ENCODE results near the gene FARS2. TPM values are rescaled to one million over a fixed set of nuclear protein-coding genes. Genes with fewer than 3 reads are reported as not detected.

The FARS2 gene
- total RNA-seq, 1 donor from 2014 or later = 19.9 TPM

GRCh38 chr6:5619249-5619648 lies 357.9 kb downstream of the FARS2 start:
- DNase-seq (ENCODE audit: low spot score in 2 of 2, unreplicated experiment in 2 of 2) = no peak
- H3K27me3 Mint-ChIP-seq (ENCODE audit: low read depth) = no peaks in the 10 kb centered on the region
- H3K27ac Mint-ChIP-seq = no peak overlapping the region
- no peak overlapping the region for H3K4me3 Mint-ChIP-seq
- peaks cover 9% of the 10 kb centered on the region for H3K36me3 Mint-ChIP-seq
- no peak for TF ChIP-seq CTCF (IDR thresholded peaks at IDR 0.05; ENCODE audit: unreplicated experiment)
- peaks cover 9% of the 10 kb centered on the region for H3K9me3 Mint-ChIP-seq
- H3K4me1 Mint-ChIP-seq = no peaks in the 10 kb centered on the region

- no peak for DNase-seq (ENCODE audit: low spot score in 2 of 2, unreplicated experiment in 2 of 2)
- no peak overlapping the region for H3K27ac Mint-ChIP-seq
- H3K4me3 Mint-ChIP-seq = no peak overlapping the region
- no peak for TF ChIP-seq CTCF (IDR thresholded peaks at IDR 0.05; ENCODE audit: unreplicated experiment)
- H3K4me1 Mint-ChIP-seq = no peaks in the 10 kb centered on the region
- H3K36me3 Mint-ChIP-seq = peaks cover 4% of the 10 kb centered on the region
- no peaks in the 10 kb centered on the region for H3K9me3 Mint-ChIP-seq
- no peaks in the 10 kb centered on the region for H3K27me3 Mint-ChIP-seq (ENCODE audit: low read depth)
Measured at GRCh38 chr6:5622276-5623005, 361.1 kb downstream of the FARS2 start.

GRCh38 chr6:5623769-5624168 lies 362.5 kb downstream of the FARS2 start:
- H3K27ac Mint-ChIP-seq = no peak overlapping the region
- H3K4me3 Mint-ChIP-seq = no peak overlapping the region
- peaks cover 4% of the 10 kb centered on the region for H3K36me3 Mint-ChIP-seq
- H3K9me3 Mint-ChIP-seq = no peaks in the 10 kb centered on the region
- no peak for DNase-seq (ENCODE audit: low spot score in 2 of 2, unreplicated experiment in 2 of 2)
- TF ChIP-seq CTCF (IDR thresholded peaks at IDR 0.05; ENCODE audit: unreplicated experiment) = no peak
- no peaks in the 10 kb centered on the region for H3K27me3 Mint-ChIP-seq (ENCODE audit: low read depth)
- H3K4me1 Mint-ChIP-seq = no peaks in the 10 kb centered on the region

- peaks cover 4% of the 10 kb centered on the region for H3K36me3 Mint-ChIP-seq
- H3K27ac Mint-ChIP-seq = no peak overlapping the region
- no peaks in the 10 kb centered on the region for H3K27me3 Mint-ChIP-seq (ENCODE audit: low read depth)
- H3K4me1 Mint-ChIP-seq = no peaks in the 10 kb centered on the region
- no peak for TF ChIP-seq CTCF (IDR thresholded peaks at IDR 0.05; ENCODE audit: unreplicated experiment)
- no peak for DNase-seq (ENCODE audit: low spot score in 2 of 2, unreplicated experiment in 2 of 2)
- no peak overlapping the region for H3K4me3 Mint-ChIP-seq
- no peaks in the 10 kb centered on the region for H3K9me3 Mint-ChIP-seq
Measured at GRCh38 chr6:5624256-5624655, 362.9 kb downstream of the FARS2 start.

- Mint-ChIP-seq H3K27me3 (ENCODE audit: low read depth) (no peaks in the 10 kb centered on the region), H3K36me3 (peaks cover 2% of the 10 kb centered on the region)
- TF ChIP-seq CTCF (IDR thresholded peaks at IDR 0.05; ENCODE audit: unreplicated experiment) = no peak
Measured at GRCh38 chr6:5626727-5627426, 365.6 kb downstream of the FARS2 start.

More at GRCh38 chr6:5626727-5627426, 365.6 kb downstream of the FARS2 start:
- H3K4me1 Mint-ChIP-seq = no peaks in the 10 kb centered on the region
- no peak for DNase-seq (ENCODE audit: low spot score in 2 of 2, unreplicated experiment in 2 of 2)
- H3K27ac Mint-ChIP-seq = no peak overlapping the region
- H3K4me3 Mint-ChIP-seq = no peak overlapping the region
- no peaks in the 10 kb centered on the region for H3K9me3 Mint-ChIP-seq

Data from mesothelial cell of epicardium (in vitro differentiated cells).